Muscle layer of duodenum (tissue), 2 donors: ENCODE data around the gene SKIC3.

Experiments
- H3K27ac ChIP-seq: one replicate; pipeline ENCODE4 v1.7.0; 2013; ENCODE audit warnings: mild to moderate bottlenecking, low read length
- H3K27me3 ChIP-seq: one replicate; pipeline ENCODE4 v1.7.0; 2013; ENCODE audit warnings: low read depth, mild to moderate bottlenecking, control low read depth, low read length
- H3K36me3 ChIP-seq, 2 donors: one replicate each; pipeline ENCODE4 v1.7.0; 2013; ENCODE audit warnings: low read length in 2 of 2, control low read depth in 1 of 2, mild to moderate bottlenecking in 1 of 2; ENCODE audit not compliant: insufficient read depth in 2 of 2, control insufficient read depth in 1 of 2
- H3K4me1 ChIP-seq, 2 donors: one replicate each; pipeline ENCODE4 v1.7.0; 2013; ENCODE audit warnings: low read length in 2 of 2, mild to moderate bottlenecking in 2 of 2, control low read depth in 1 of 2, moderate library complexity in 1 of 2; ENCODE audit not compliant: insufficient read depth in 2 of 2, control insufficient read depth in 1 of 2
- H3K4me3 ChIP-seq, 2 donors: one replicate each; pipeline ENCODE4 v1.7.0; 2013; ENCODE audit warnings: low read length in 2 of 2, low read depth in 1 of 2, mild to moderate bottlenecking in 1 of 2
- H3K9me3 ChIP-seq, 2 donors: one replicate each; pipeline ENCODE4 v1.7.0; 2013; ENCODE audit warnings: low read length in 2 of 2, control low read depth in 1 of 2, mild to moderate bottlenecking in 1 of 2; ENCODE audit not compliant: control insufficient read depth in 1 of 2
- donor health status: healthy.

SKIC3 gene

GRCh38 chr5:95563367-95563766, 8.6 kb upstream of the SKIC3 start:
- Histone ChIP-seq H3K27me3 (no peaks in the 10 kb centered on the region), H3K4me1 (no peaks in the 10 kb centered on the region), H3K4me3 (no peak overlapping the region), H3K27ac (no peak overlapping the region), H3K9me3 (no peaks in the 10 kb centered on the region), H3K36me3 (peaks cover 0 to 11% of the 10 kb centered on the region in 2 donors)

- no peaks in the 10 kb centered on the region for H3K4me1 ChIP-seq
Measured at GRCh38 chr5:95562282-95562681, 7.5 kb upstream of the SKIC3 start.

GRCh38 chr5:95557841-95558240, 3.1 kb upstream of the SKIC3 start:
- no peaks in the 10 kb centered on the region for H3K27me3 ChIP-seq
- no peak overlapping the region for H3K4me3 ChIP-seq
- H3K36me3 ChIP-seq = peaks cover 0 to 2% of the 10 kb centered on the region in 2 donors
- H3K9me3 ChIP-seq = no peaks in the 10 kb centered on the region
- H3K4me1 ChIP-seq = peaks cover 6 to 17% of the 10 kb centered on the region in 2 donors
- no peak overlapping the region for H3K27ac ChIP-seq

More at GRCh38 chr5:95562282-95562681, 7.5 kb upstream of the SKIC3 start:
- Histone ChIP-seq H3K9me3 (no peaks in the 10 kb centered on the region), H3K27me3 (no peaks in the 10 kb centered on the region), H3K27ac (no peak overlapping the region), H3K36me3 (peaks cover 0 to 8% of the 10 kb centered on the region in 2 donors), H3K4me3 (no peak overlapping the region)

- Histone ChIP-seq H3K9me3 (no peaks in the 10 kb centered on the region), H3K36me3 (peaks cover 5 to 8% of the 10 kb centered on the region in 2 donors), H3K4me3 (peak overlapping the region; percentile 96 to 97), H3K4me1 (peaks cover 6 to 17% of the 10 kb centered on the region in 2 donors), H3K27ac (peak overlapping the region; percentile 92), H3K27me3 (no peaks in the 10 kb centered on the region)
Measured at GRCh38 chr5:95555553-95555952, 776 bp upstream of the SKIC3 start.

- Histone ChIP-seq H3K27me3 (no peaks in the 10 kb centered on the region), H3K9me3 (no peaks in the 10 kb centered on the region), H3K27ac (peak overlapping the region; percentile 92), H3K4me3 (peak overlapping the region; percentile 96 to 97), H3K4me1 (peaks cover 6 to 17% of the 10 kb centered on the region in 2 donors), H3K36me3 (peaks cover 14 to 16% of the 10 kb centered on the region in 2 donors)
Measured at GRCh38 chr5:95554331-95554646, 488 bp downstream of the SKIC3 start.

- H3K4me3 ChIP-seq = no peak overlapping the region
- no peaks in the 10 kb centered on the region for H3K27me3 ChIP-seq
- no peak overlapping the region for H3K27ac ChIP-seq
- peaks cover 4 to 7% of the 10 kb centered on the region in 2 donors for H3K4me1 ChIP-seq
- no peaks in the 10 kb centered on the region for H3K9me3 ChIP-seq
- H3K36me3 ChIP-seq = peaks cover 37 to 48% of the 10 kb centered on the region in 2 donors
Measured at GRCh38 chr5:95549030-95549429, 5.7 kb downstream of the SKIC3 start.

GRCh38 chr5:95543017-95543705, 11.6 kb downstream of the SKIC3 start:
- Histone ChIP-seq H3K27ac (no peak overlapping the region), H3K4me1 (peaks cover 0 to 5% of the 10 kb centered on the region in 2 donors), H3K9me3 (no peaks in the 10 kb centered on the region), H3K4me3 (no peak overlapping the region), H3K36me3 (peaks cover 44 to 49% of the 10 kb centered on the region in 2 donors), H3K27me3 (no peaks in the 10 kb centered on the region)

- no peak overlapping the region for H3K4me3 ChIP-seq
- no peaks in the 10 kb centered on the region for H3K4me1 ChIP-seq
- H3K27me3 ChIP-seq = no peaks in the 10 kb centered on the region
- peaks cover 36 to 45% of the 10 kb centered on the region in 2 donors for H3K36me3 ChIP-seq
- no peaks in the 10 kb centered on the region for H3K9me3 ChIP-seq
- no peak overlapping the region for H3K27ac ChIP-seq
Measured at GRCh38 chr5:95537501-95537900, 17.3 kb downstream of the SKIC3 start.

GRCh38 chr5:95533761-95534160, 21.0 kb downstream of the SKIC3 start:
- Histone ChIP-seq H3K36me3 (peaks cover 31 to 39% of the 10 kb centered on the region in 2 donors), H3K9me3 (no peaks in the 10 kb centered on the region), H3K4me1 (no peaks in the 10 kb centered on the region), H3K27me3 (no peaks in the 10 kb centered on the region), H3K4me3 (no peak overlapping the region), H3K27ac (no peak overlapping the region)

GRCh38 chr5:95533106-95533505, 21.7 kb downstream of the SKIC3 start:
- no peaks in the 10 kb centered on the region for H3K27me3 ChIP-seq
- no peaks in the 10 kb centered on the region for H3K9me3 ChIP-seq
- H3K36me3 ChIP-seq = peaks cover 35 to 44% of the 10 kb centered on the region in 2 donors
- H3K27ac ChIP-seq = no peak overlapping the region
- H3K4me1 ChIP-seq = no peaks in the 10 kb centered on the region
- H3K4me3 ChIP-seq = no peak overlapping the region

- Histone ChIP-seq H3K9me3 (no peaks in the 10 kb centered on the region), H3K4me3 (no peak overlapping the region), H3K27ac (no peak overlapping the region), H3K27me3 (no peaks in the 10 kb centered on the region), H3K4me1 (no peaks in the 10 kb centered on the region), H3K36me3 (peaks cover 41 to 42% of the 10 kb centered on the region in 2 donors)
Measured at GRCh38 chr5:95532415-95532814, 22.4 kb downstream of the SKIC3 start.

- Histone ChIP-seq H3K4me3 (no peak overlapping the region), H3K27ac (no peak overlapping the region), H3K36me3 (peaks cover 32 to 46% of the 10 kb centered on the region in 2 donors), H3K4me1 (no peaks in the 10 kb centered on the region), H3K9me3 (no peaks in the 10 kb centered on the region), H3K27me3 (no peaks in the 10 kb centered on the region)
Measured at GRCh38 chr5:95531491-95531890, 23.3 kb downstream of the SKIC3 start.
